Smooth muscle cell (in vitro differentiated cells): ENCODE results near the gene OOSP4B. TPM values are rescaled to one million over a fixed set of nuclear protein-coding genes. Genes with fewer than 3 reads are reported as not detected.
"Not testable (repeated sequence)": the region's sequence is repeated elsewhere in the genome, so short reads cannot be mapped to it uniquely, and the experiment has no call there.

ENCODE experiments used
- DNase-seq: peaks from one replicate; lab custom pipeline; 2025; ENCODE audit not compliant: unreplicated experiment; lab: John Stamatoyannopoulos, UW
- H2AFZ ChIP-seq: fragments of 200-600 bp; sonication (generic); 2 replicates; pipeline ENCODE4 v1.6.0; 2016; ENCODE audit warnings: antibody characterized with exemption, low read depth, mild to moderate bottlenecking
- H3F3A ChIP-seq: fragments of 200-600 bp; sonication (generic); 2 replicates; pipeline ENCODE4 v1.6.0; 2017; ENCODE audit warnings: antibody characterized with exemption, low read depth
- H3K27ac ChIP-seq: fragments of 200-600 bp; sonication (generic); 2 replicates; pipeline ENCODE4 v1.5.1; 2016; ENCODE audit warnings: low read depth, mild to moderate bottlenecking
- H3K27me3 ChIP-seq: fragments of 200-600 bp; sonication (generic); 2 replicates; pipeline ENCODE4 v1.6.1; 2016; ENCODE audit warnings: low read depth, mild to moderate bottlenecking
- H3K36me3 ChIP-seq: fragments of 200-600 bp; sonication (generic); 2 replicates; pipeline ENCODE4 v1.5.1; 2016; ENCODE audit warnings: low read depth
- H3K4me1 ChIP-seq: fragments of 200-600 bp; sonication (generic); 2 replicates; pipeline ENCODE4 v1.5.1; 2016; ENCODE audit warnings: low read depth
- H3K4me2 ChIP-seq: fragments of 200-600 bp; sonication (generic); 2 replicates; pipeline ENCODE4 v1.6.0; 2016; ENCODE audit warnings: mild to moderate bottlenecking
- H3K4me3 ChIP-seq: fragments of 200-600 bp; sonication (generic); 2 replicates; pipeline ENCODE4 v1.5.1; 2016; ENCODE audit warnings: mild to moderate bottlenecking
- H3K79me2 ChIP-seq: fragments of 200-600 bp; sonication (generic); 2 replicates; pipeline ENCODE4 v1.6.0; 2016; ENCODE audit warnings: low read depth, mild to moderate bottlenecking
- H3K9ac ChIP-seq: fragments of 200-600 bp; sonication (generic); 2 replicates; pipeline ENCODE4 v1.6.0; 2016; ENCODE audit warnings: low read depth
- H3K9me3 ChIP-seq: fragments of 200-600 bp; sonication (generic); replicated peaks from 2 replicates; pipeline ENCODE4 v1.5.1; 2016; ENCODE audit warnings: low read depth
- H4K20me1 ChIP-seq: fragments of 200-600 bp; sonication (generic); 2 replicates; pipeline ENCODE4 v1.6.0; 2016; ENCODE audit warnings: low read depth
- WGBS: methylation state at CpG from one replicate; pipeline ENCODE4 v1.1.7; 2016; ENCODE audit warnings: low lambda C conversion rate; 5-methylcytosine and 5-hydroxymethylcytosine counted together
- polyA plus RNA-seq: library from polyadenylated mRNA; unstranded; fragments of >200 nt; fragmentation: Nextera tagmentation; extraction: Ambion mirVana; gene quantifications from 2 replicates; pipeline ENCODE4 v1.2.1, GENCODE V29; 2016
- total RNA-seq: library from RNA; depleted of rRNA; stranded (reverse); fragments of >200 nt; gene quantifications from 2 replicates; pipeline ENCODE4 v1.2.3, GENCODE V29; 2014
- TF ChIP-seq, protein P1 (sequence below): fragments of 200-600 bp; sonication (generic); IDR thresholded peaks from 2 replicates; pipeline ENCODE4 v1.5.1; 2017; ENCODE audit warnings: borderline replicate concordance, mild to moderate bottlenecking, antibody characterized with exemption; ENCODE audit not compliant: insufficient read depth, poor library complexity, severe bottlenecking

OOSP4B gene
- total and polyA plus RNA-seq, 2 experiments from 2014 or later = not detected

DNA sequence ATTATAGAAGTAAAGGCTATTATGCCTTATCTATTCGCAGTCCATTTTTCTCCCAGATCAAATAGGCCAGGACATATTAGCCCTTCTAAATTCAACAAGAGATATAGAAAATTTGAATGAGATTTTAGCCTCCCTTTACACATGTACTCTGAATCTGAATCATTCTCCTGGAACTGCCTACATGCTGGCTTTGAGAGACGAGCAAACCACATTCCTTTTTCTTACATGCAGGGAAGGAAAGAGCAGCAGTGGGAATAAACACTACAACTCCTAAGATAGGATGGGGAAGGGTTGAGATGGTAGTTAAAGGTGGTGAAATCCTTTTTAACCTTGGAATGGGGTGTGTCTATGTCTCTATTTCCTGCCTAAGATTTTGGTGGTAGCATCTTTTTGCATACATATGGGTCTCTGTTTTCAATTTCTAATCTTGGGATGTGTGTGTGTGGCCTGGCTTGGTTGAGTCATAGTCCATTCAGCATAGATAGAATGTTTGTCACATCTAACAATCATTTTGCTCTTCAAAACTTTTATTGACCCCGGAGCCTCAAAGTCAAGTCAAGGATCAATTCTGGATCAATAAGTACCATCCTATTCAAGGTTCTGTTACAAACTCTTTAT lies 12.1 kb downstream of the OOSP4B start:
- TF ChIP-seq, protein P1, sequence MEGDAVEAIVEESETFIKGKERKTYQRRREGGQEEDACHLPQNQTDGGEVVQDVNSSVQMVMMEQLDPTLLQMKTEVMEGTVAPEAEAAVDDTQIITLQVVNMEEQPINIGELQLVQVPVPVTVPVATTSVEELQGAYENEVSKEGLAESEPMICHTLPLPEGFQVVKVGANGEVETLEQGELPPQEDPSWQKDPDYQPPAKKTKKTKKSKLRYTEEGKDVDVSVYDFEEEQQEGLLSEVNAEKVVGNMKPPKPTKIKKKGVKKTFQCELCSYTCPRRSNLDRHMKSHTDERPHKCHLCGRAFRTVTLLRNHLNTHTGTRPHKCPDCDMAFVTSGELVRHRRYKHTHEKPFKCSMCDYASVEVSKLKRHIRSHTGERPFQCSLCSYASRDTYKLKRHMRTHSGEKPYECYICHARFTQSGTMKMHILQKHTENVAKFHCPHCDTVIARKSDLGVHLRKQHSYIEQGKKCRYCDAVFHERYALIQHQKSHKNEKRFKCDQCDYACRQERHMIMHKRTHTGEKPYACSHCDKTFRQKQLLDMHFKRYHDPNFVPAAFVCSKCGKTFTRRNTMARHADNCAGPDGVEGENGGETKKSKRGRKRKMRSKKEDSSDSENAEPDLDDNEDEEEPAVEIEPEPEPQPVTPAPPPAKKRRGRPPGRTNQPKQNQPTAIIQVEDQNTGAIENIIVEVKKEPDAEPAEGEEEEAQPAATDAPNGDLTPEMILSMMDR = no peak
- Histone ChIP-seq H3K27ac (no peak overlapping the region), H3K36me3 (no peaks in the 10 kb centered on the region), H2AFZ (no peak overlapping the region), H3K27me3 (no peaks in the 10 kb centered on the region), H4K20me1 (no peaks in the 10 kb centered on the region), H3K4me3 (no peak overlapping the region), H3K4me1 (no peaks in the 10 kb centered on the region), H3F3A (no peaks in the 10 kb centered on the region), H3K4me2 (no peak overlapping the region), H3K9ac (no peak overlapping the region), H3K79me2 (no peaks in the 10 kb centered on the region), H3K9me3 (no peaks in the 10 kb centered on the region)
- WGBS = 72% methylated on average over 3 of the region's 3 CpGs
- no peak for DNase-seq

GRCh38 chr11:60040109-60040508 lies 23.1 kb downstream of the OOSP4B start, which contains the start of gene OOSP2:
OOSP2 (plus strand) TSS chr11:60040409; CDS start chr11:60040460, 51 bp downstream.
- Histone ChIP-seq H2AFZ (no peak within 1 kb of the TSS), H3K4me1 (no peaks in the 10 kb centered on the region), H3K4me3 (no peak within 1 kb of the TSS), H4K20me1 (no peaks in the 10 kb centered on the region), H3K9ac (no peak within 1 kb of the TSS), H3K27me3 (no peaks in the 10 kb centered on the region), H3K36me3 (no peaks in the 10 kb centered on the region), H3K9me3 (no peaks in the 10 kb centered on the region), H3K79me2 (no peaks in the 10 kb centered on the region), H3K27ac (no peak within 1 kb of the TSS), H3F3A (no peaks in the 10 kb centered on the region), H3K4me2 (no peak within 1 kb of the TSS)
- DNase-seq = no peak
- WGBS = 73% methylated on average over 8 of the region's 8 CpGs
- TF ChIP-seq, protein P1 = no peak

- H3K4me2 ChIP-seq, H2AFZ ChIP-seq, H3K36me3 ChIP-seq, H3K9ac ChIP-seq, H3K4me3 ChIP-seq, H3K9me3 ChIP-seq, H3K27me3 ChIP-seq, H3K79me2 ChIP-seq, H3F3A ChIP-seq, H3K4me1 ChIP-seq, H4K20me1 ChIP-seq, H3K27ac ChIP-seq, DNase-seq: not testable (repeated sequence)
Observed at GRCh38 chr11:60050422-60050821, 33.4 kb downstream of the OOSP4B start.

DNA sequence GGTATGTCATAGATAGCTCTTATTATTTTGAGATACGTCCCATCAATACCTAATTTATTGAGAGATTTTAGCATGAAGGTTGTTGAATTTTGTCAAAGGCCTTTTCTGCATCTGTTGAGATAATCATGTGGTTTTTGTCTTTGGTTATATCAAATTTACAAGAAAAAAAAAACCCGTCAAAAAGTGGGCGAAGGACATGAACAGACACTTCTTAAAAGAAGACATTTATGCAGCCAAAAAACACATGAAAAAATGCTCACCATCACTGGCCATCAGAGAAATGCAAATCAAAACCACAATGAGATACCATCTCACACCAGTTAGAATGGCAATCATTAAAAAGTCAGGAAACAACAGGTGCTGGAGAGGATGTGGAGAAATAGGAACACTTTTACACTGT lies 33.9 kb downstream of the OOSP4B start:
- not testable (repeated sequence) for H3K9ac ChIP-seq, H3K9me3 ChIP-seq, H3K4me3 ChIP-seq, DNase-seq, H3K4me1 ChIP-seq, H4K20me1 ChIP-seq, H3K27me3 ChIP-seq, H3K4me2 ChIP-seq, H3K79me2 ChIP-seq, H3K27ac ChIP-seq, H2AFZ ChIP-seq, H3F3A ChIP-seq, H3K36me3 ChIP-seq
- WGBS = 79% methylated on average over 3 of the region's 3 CpGs
